OCI-LY3 (cell line): ENCODE measurements around the gene ZNF786.

Experiments
- H2AFZ ChIP-seq: fragments of 200-600, 300-600 bp; shearing (Covaris generic); 2 replicates; pipeline ENCODE4 v1.6.0; 2014; ENCODE audit warnings: antibody characterized with exemption, low read depth, low read length
- H3K27ac ChIP-seq: fragments of 200-600, 300-600 bp; sonication (generic); 2 replicates; pipeline ENCODE4 v1.5.1; 2014; ENCODE audit warnings: mild to moderate bottlenecking, low read length, moderate library complexity, mixed read lengths
- H3K27me3 ChIP-seq: fragments of 200-600, 300-600 bp; sonication (generic); 2 replicates; pipeline ENCODE4 v1.6.1; 2014; ENCODE audit warnings: low read depth, low read length, mixed read lengths
- H3K36me3 ChIP-seq: fragments of 200-600, 300-600 bp; sonication (generic); replicated peaks from 2 replicates; pipeline ENCODE3; 2014; ENCODE audit warnings: low read depth, low read length, mixed read lengths
- H3K4me1 ChIP-seq: fragments of 300-600, 200-600 bp; sonication (generic); 2 replicates; pipeline ENCODE4 v1.6.1; 2014; ENCODE audit warnings: low read length, mixed read lengths
- H3K4me2 ChIP-seq: fragments of 200-600, 300-600 bp; sonication (generic); 2 replicates; pipeline ENCODE4 v1.6.1; 2014; ENCODE audit warnings: low read length, mixed read lengths
- H3K4me3 ChIP-seq: fragments of 300-600, 200-600 bp; sonication (generic); 2 replicates; pipeline ENCODE4 v1.5.1; 2014; ENCODE audit warnings: antibody characterized with exemption, mild to moderate bottlenecking, low read length, moderate library complexity
- H3K79me2 ChIP-seq: fragments of 300-600, 200-600 bp; shearing (Covaris generic); 2 replicates; pipeline ENCODE4 v1.6.1; 2014; ENCODE audit warnings: mild to moderate bottlenecking, low read length, mixed read lengths
- H3K9ac ChIP-seq: fragments of 300-600, 200-600 bp; shearing (Covaris generic); 2 replicates; pipeline ENCODE4 v1.6.0; 2014; ENCODE audit warnings: mild to moderate bottlenecking, low read length, moderate library complexity
- H3K9me3 ChIP-seq: fragments of 200-600, 300-600 bp; shearing (Covaris generic); 2 replicates; pipeline ENCODE4 v1.6.1; 2014; ENCODE audit warnings: low read length, mixed read lengths; ENCODE audit not compliant: insufficient read depth
- H4K20me1 ChIP-seq: fragments of 200-600, 300-600 bp; sonication (generic); 2 replicates; pipeline ENCODE4 v1.6.1; 2016; ENCODE audit warnings: low read length, mixed read lengths; ENCODE audit not compliant: insufficient read depth
- CTCF ChIP-seq: fragments of 200-600, 300-600 bp; sonication (generic); IDR thresholded peaks from 2 replicates; pipeline ENCODE4 v1.5.1; 2014; ENCODE audit warnings: antibody characterized with exemption, low read length, low read depth
- EZH2phosphoT487 ChIP-seq: fragments of 200-600 bp; shearing (Covaris generic); IDR thresholded peaks from 2 replicates; pipeline ENCODE4 v1.6.1; 2018; ENCODE audit warnings: antibody characterized with exemption, mixed run types, low read depth

The ZNF786 gene

GRCh38 chr7:149060156-149060555, 30.4 kb downstream of the ZNF786 start:
- Histone ChIP-seq H4K20me1 (no peaks in the 10 kb centered on the region), H3K27me3 (no peaks in the 10 kb centered on the region), H3K27ac (no peak overlapping the region), H3K9me3 (no peaks in the 10 kb centered on the region), H2AFZ (no peak overlapping the region), H3K9ac (no peak overlapping the region), H3K36me3 (no peaks in the 10 kb centered on the region), H3K4me3 (no peak overlapping the region), H3K4me1 (peaks cover 31% of the 10 kb centered on the region), H3K4me2 (no peak overlapping the region), H3K79me2 (peaks cover 2% of the 10 kb centered on the region; the same call in 1 of the 2 replicates)
- TF ChIP-seq EZH2phosphoT487 (no peak), CTCF (no peak)

GRCh38 chr7:149053885-149054284, 36.6 kb downstream of the ZNF786 start:
- TF ChIP-seq CTCF = no peak
- TF ChIP-seq EZH2phosphoT487 = no peak
- Histone ChIP-seq H3K9ac (no peak overlapping the region), H3K9me3 (no peaks in the 10 kb centered on the region), H3K4me2 (no peak overlapping the region), H2AFZ (no peak overlapping the region), H4K20me1 (no peaks in the 10 kb centered on the region), H3K79me2 (no peaks in the 10 kb centered on the region), H3K27ac (no peak overlapping the region), H3K27me3 (no peaks in the 10 kb centered on the region), H3K4me3 (no peak overlapping the region), H3K36me3 (no peaks in the 10 kb centered on the region), H3K4me1 (no peaks in the 10 kb centered on the region)

DNA sequence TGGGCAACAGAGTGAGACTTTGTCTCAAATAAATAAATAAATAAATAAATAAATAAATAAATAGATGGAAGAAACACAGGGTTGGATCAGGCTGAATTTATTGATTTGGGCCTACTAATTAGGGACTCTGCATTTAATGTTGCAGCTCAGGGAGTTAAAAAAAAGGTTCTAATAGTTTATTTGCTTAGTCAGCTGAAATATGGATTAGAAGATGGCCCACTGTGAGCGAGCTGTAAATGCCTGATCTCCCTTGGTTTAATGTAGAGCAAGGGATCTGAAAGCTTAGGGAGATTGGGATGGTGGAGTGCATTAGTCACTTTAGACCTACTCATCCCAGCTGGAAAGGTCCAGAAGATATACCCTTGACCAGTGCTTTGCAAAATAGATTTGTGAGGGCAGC, 37.1 kb downstream of the ZNF786 start:
- H3K4me2 ChIP-seq = no peak overlapping the region
- no peaks in the 10 kb centered on the region for H3K9me3 ChIP-seq
- H3K27ac ChIP-seq = no peak overlapping the region

GRCh38 chr7:149050941-149051340, 39.6 kb downstream of the ZNF786 start:
- H3K9me3 ChIP-seq = no peaks in the 10 kb centered on the region
- H3K4me1 ChIP-seq = no peaks in the 10 kb centered on the region
- H4K20me1 ChIP-seq = no peaks in the 10 kb centered on the region
- no peak overlapping the region for H3K27ac ChIP-seq
- H3K36me3 ChIP-seq = no peaks in the 10 kb centered on the region
- H3K27me3 ChIP-seq = no peaks in the 10 kb centered on the region
- no peak for TF ChIP-seq EZH2phosphoT487
- no peak for TF ChIP-seq CTCF
- no peak overlapping the region for H2AFZ ChIP-seq
- H3K79me2 ChIP-seq = no peaks in the 10 kb centered on the region
- no peak overlapping the region for H3K4me2 ChIP-seq
- no peak overlapping the region for H3K9ac ChIP-seq
- H3K4me3 ChIP-seq = no peak overlapping the region

More for the DNA sequence above, 37.1 kb downstream of the ZNF786 start:
- H4K20me1 ChIP-seq = no peaks in the 10 kb centered on the region
- no peaks in the 10 kb centered on the region for H3K27me3 ChIP-seq
- H3K9ac ChIP-seq = no peak overlapping the region
- no peak overlapping the region for H3K4me3 ChIP-seq
- H3K79me2 ChIP-seq = no peaks in the 10 kb centered on the region
- no peak for TF ChIP-seq CTCF
- TF ChIP-seq EZH2phosphoT487 = no peak
- no peaks in the 10 kb centered on the region for H3K36me3 ChIP-seq
- H3K4me1 ChIP-seq = no peaks in the 10 kb centered on the region
- no peak overlapping the region for H2AFZ ChIP-seq
